HG02642 (cell line): ENCODE measurements around the gene LCORL.
"Not testable (repeated sequence)": the region's sequence is repeated elsewhere in the genome, so short reads cannot be mapped to it uniquely, and the experiment has no call there.

Experiments
- ATAC-seq: cut with Tn5 transposase; IDR thresholded peaks from one replicate; pipeline ENCODE4 v1.9.1; 2021; ENCODE audit warnings: mild to moderate bottlenecking; ENCODE audit not compliant: unreplicated experiment, poor library complexity

The LCORL gene

DNA sequence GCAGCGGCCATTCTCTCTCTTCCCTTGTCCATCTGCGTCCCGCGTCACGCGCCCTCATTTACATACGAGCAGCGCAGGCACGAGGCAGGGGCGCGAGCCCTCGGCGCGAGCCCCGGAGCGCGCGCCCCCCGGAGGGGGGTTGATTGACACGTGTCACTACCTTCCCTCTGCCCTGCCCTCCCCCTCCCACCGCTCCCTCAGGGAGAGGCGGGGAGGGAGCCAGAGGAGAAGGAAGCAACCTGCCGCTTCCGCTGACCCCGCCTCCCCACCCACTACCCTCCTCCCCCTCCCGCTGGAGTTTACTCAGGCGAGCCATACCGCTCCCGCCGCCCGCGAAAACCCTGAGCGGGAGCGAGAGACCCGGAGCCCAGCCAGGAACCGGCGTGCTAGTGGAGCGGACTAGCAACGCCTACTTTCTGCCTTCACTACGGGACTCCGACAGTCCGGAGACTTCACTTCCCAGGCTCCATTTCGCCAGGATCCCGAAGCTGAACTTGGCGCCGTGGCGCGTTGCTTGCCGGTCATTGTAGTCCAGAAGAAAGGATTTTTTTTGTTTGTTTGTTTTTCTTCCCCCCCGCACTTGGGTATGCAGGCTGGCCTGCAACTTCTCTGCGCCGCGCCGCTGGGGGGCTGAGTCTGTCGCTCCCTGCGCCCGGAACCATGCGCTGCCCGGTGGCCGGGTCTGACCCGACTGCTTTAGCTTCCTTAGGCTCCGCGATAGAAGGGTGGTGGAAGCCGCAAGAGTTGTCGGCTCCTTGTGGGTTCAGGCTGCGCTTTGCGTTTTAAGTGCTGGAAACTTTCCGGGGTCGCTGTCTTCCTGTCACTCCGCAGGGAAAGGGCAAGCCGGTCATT lies at the start of gene LCORL:
Gene LCORL (minus strand): TSS at position 36 of the 852 bp plus-strand sequence. CDS start 4 bp downstream, at position 32.
- peak; percentile 77 for ATAC-seq

DNA sequence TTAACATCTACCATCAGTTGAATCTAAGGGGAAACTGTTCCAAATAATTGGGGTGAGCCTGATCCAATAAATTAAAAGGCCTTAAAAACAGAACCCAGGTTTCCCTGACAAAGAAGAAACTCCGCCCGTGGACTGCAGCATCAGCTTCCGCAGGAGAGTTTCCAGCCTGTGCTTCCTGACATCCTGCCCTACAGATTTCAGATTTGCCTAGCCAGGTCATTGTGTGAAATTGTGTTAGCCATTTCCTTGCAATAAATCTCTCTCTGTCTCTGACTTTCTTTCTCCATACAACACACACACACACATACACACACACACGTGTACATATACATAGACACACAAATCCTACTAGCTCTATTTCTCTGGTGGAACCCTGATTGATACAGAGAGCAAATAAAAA lies 48.3 kb upstream of the LCORL start:
- no peak for ATAC-seq

DNA sequence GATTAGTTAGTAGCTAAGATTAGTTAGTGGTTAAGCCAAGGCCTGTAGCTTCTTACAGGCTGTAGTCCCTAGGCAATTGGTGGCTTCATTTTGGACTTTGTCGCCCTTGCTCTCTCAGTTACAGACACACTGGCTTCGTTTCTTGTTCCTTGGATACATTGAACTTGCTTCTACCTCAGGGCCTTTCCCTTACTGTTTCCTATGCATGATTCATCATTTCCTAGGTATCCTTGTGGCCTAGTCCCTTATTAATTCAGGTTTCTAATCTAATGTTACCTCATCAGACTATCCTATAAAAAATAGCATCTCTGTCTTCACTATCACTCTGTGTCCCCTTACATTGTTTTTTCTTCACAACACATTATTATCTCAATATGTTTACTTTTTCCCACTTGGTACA lies 45.5 kb upstream of the LCORL start:
- no peak for ATAC-seq

DNA sequence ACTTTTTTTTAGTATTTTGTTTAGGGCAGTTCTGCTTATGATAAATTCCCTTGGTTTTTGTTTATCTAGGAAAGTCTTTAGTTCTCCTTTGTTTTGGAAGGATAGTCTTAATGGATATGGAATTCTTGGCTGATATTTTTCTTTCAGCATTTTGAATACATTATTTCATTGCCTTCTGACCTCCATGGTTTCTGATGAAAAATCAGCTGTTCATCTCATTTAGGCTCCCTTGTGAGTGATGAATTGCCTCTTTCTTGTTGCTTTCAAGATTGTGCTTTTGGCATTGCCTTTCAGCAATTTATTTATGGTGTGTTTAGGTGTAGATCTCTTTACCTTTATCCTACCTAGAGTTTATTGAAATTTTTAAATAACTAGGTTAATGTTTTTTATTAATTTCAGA lies 41.5 kb upstream of the LCORL start:
- no peak for ATAC-seq

DNA sequence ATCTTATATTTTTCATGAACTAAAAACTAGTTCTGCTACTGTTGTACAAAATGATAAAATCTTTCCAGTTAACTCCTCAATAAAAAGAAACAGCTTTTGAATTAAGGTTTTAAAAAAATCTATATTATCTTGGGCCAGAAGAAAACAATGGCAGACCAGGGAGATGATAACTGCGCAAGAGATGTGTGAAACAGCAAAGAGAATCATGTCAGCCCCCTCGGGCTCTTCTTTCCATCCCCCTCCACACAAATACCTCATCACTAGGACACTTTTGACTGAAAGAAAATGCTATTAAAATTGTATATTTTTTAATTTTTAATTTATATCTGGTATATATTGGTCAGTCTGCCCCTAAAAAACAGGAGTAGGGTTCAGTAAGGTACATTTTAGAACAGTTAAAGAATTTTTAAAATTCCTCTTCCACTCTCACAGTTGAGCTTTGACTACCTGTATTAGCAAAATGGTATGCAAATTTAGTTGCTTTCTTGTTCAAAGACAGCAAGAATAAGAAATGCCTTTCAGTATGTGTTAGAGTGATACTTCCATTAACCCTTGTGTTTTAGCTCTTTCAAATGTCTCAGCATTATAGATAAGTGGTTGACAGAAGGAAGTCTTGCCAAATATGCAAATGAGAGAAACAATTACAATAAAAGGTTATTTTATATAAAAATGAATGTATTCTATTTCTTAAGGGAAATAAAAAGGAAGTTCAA lies 36.4 kb upstream of the LCORL start:
- ATAC-seq = peak; percentile 64

DNA sequence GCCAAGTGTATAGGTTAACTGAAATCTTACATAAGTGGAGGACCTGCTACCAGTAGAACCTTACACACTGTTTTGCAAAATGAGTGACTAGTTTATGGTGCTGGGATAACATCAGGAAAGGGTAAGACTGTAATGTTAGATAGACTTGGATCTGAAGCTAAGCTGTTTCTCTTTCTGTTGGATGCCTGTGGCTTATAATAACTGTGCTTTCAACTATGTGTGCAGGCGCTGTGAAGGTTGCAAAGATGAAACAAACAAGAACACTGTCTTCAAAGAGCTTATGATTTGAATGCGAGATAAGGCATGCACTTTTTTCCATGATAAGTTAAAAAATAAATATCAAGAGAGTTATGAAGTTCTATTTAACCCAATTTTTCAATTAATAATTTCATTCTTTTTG lies 34.5 kb upstream of the LCORL start:
- ATAC-seq = no peak

DNA sequence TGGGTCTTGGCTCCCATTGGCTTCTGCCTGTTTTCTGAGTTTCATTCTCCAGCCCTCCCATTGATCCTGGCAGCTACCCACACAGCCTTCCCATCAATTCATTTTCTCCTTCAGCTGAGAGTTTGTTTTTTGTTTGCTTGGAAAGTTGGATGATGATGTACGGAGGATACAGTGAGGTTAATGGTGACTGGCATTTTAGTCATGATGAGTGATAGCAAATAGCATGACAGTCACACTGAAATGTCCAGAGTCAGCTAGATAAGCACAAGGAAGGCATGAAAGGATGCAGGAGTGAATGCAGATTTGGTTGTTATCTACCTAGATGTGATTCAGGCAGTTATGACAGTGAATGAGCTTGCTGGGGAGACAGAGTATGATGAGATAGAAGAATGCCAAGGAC lies 30.6 kb upstream of the LCORL start:
- ATAC-seq = no peak

DNA sequence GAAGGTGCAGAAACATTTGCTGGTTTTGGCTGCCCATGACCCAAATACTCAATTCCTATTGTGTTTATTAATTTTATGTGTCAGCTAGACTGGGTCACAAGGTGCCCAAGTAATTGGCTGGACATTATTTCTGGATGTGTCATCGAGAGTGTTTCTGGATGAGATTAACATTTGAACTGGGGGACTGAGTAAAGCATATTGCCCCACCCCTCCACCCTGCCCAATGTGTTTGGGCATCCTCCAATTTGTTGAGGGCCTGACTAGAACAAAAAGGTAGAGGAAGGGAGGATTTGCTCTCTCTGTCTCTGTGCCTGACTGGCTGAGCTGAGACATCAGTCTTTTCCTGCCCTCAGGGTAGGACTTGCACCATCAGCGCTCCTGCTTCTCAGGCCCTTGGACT lies 29.7 kb upstream of the LCORL start:
- ATAC-seq = no peak

DNA sequence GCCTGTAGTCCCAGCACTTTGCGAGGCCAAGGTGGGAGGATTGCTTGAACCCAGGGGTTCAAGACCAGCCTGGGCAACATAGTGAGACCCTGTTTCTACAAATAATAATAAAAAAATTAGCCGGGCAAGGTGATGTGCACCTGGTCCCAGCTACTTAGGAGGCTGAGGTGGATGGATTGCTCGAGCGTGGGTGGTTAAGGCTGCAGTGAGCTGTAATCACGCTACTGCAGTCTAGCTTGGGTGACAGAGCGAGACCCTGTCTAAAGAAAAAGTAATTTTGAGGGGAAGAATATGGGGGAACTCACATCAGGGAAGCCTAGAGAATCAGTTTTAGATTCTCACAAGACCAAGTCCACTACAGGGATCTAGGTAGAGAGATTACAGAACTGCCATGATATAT lies 28.9 kb upstream of the LCORL start:
- no peak for ATAC-seq

DNA sequence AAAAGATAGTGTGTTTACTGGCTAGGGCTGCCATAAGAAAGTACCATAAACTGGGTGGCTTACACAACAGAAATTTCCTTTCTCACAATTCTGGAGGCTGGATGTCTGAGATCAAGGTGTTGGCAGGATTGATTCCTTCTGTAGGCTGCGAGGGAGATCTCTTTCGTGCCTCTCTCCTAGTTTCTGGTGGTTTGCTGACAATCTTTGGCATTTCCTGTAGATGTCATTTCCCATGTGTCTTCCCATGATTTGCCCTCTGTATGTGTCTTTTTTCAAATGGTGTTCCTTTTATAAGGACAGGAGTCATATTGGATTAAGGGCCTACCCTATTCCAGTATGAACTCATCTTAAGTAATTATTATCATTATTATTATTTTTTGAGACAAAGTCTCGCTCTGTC lies 27.9 kb upstream of the LCORL start:
- no peak for ATAC-seq

DNA sequence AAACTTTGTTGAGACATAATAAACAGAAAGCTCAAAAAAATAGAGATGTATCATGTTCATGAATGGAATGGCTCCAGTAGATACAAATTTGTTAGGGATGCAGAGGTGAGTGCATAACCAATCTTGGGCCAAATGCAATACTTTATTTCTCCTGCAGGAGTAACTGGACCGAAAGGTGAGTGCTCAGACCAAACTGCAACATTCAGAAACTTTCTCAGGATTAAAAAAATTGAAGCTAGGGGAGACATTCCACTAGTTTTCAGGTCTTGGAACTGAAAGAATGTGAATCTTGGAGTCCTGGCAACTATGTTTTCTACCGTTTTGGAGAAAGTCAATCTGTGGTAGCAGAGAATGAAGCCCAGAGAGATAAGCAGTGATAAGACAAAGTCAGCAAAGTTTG lies 21.2 kb upstream of the LCORL start:
- no peak for ATAC-seq

DNA sequence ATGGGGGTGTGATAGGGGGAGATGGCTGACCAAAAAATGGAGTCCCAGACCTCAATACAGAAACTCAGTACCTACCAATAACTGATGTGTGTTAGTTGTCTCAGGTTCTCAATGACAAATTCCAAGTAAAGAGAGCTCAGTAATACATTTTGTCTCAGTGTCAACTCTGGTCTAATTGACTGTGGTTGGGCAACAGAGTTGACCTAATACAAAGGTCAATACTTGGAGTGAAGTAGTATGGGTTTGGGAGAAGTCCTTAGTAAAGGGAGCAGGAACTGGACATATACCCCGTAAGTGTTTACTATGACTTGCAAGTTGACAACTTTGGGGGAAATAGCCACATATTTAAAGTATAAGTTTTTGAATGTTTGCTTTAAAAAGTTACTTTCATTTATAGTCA lies 20.5 kb upstream of the LCORL start:
- no peak for ATAC-seq

DNA sequence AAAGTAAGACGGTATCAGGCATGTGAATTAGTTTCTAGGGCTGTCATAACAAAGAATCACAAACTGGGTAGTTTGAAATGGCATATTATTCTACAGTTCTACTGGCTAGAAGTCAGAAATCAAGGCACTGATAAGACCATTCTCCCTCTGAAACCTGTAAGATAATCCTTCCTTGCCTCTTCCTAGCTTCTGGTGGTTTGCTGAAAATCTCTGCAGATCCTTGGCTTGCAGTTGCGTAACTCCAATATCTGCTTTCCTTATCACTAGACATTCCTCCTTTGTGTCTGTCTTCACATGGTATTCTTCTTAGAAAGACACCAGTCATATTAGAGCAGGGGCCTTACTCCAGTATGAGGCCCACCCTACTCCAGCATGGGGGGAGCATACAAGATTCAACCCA lies 19.6 kb upstream of the LCORL start:
- no peak for ATAC-seq

DNA sequence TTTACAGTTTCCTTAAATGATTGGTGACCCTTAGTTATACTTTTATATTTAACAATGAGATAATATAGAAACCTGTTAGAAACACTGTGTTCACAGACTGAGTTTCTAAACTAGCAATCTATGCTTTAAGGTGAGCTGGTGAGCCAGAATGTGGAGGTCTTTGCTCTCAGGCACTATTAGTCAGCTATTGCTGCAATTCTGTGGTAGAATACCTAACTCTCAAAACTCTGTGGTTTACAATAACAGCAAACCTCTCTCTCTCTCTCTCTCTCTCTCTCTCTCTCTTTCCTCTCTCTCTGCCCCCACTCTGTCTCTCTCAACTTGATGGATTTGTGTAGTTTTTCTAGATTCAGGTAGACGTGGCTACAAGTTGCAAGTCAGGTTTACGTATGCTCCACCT lies 17.6 kb upstream of the LCORL start:
- ATAC-seq = no peak

DNA sequence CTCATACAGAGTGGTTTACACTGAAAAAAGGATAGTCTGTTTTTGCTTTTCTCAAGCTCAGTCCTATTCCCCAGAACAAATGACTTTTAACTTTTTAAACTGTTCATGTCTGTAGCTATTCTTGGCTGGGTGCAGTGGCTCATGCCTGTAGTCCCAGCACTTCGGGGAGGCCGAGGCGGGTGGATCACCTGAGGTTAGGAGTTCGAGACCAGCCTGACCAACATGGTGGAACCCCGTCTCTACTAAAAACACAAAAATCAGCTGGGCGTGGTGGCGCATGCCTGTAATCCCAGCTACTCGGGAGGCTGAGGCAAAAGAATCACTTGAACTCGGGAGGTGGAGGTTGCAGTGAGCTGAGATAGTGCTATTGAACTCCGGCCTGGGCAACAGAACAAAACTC lies 14.8 kb upstream of the LCORL start:
- not testable (repeated sequence) for ATAC-seq

DNA sequence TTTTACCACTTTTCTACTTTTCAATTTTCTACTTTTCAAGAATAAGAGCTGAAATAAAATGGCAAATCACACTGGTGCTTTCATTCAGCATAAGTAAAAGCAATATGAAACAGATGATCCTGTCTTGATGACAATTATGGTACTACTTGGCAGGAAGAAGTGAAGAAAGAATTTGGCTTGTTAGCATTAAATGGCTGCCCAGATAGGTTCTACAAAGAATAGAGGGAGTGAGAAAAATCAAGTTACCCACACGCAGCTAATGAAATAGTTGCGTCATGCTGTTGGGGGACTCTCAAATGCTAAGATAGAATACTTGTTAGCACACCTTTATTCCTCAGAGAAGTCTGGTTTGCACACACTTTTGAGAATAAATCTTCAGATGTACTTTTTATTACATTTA lies 12.5 kb upstream of the LCORL start:
- no peak for ATAC-seq

DNA sequence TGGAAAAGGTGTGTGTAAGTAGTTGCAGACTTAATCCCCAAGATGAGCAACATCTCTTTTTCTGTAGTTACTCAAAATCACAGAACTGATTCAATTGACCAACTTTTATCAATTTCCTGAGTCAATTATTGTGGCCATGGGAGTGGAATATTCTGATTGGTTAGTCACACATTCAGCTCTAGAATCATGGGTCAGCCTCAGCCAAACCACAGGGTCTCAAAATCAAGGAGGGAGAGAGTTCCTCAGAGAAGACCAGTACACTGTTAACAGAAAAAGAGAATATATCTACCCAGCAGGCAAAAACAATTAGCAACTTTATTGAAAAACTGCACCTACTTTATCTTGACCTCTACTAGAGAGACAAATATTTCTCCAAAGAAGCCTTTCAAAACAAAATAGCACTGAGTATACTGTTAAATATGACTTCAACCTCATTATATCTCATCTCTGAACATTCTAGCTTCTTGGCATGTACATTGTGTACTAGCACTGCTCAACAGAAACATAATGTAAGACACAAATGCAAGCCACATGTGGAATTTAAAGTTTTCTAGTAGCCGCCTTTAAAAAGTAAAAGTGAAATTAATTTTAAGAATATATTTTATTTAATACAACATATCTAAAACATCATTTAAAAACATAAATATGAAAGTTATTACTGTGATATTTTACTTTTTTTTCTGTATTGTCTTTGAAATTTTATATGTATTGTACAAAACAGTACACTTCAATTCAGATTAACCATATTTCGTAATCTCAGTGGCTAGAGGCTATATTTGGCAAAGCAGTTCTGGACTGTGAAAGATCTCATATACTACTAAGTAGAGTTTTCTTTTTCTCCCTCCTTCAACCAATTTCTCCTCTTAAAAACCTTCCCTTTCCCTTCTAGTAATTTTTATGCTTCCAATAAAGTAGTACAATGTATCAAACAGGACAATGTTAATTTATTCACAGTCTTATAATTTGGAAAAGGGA lies 11.8 kb upstream of the LCORL start:
- ATAC-seq = no peak

DNA sequence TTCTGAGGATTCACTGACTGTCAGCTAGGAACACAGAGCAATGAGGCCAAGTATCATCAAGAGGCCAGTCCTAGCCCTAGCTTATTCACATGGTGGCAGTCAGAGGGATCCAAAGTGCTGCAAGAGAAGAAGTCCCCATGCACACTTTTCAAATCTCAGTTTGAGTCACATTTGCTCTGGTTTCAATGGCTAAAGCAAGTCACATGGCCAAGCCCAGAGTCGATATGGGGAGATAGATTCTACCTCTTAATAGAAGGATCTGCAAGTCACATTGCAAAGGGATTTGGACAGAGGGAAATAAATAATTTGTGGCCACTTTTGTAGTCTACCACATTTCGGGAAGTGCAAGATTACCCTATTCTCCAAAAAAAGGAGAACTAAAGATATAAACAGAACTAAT lies 3.7 kb upstream of the LCORL start:
- no peak for ATAC-seq

DNA sequence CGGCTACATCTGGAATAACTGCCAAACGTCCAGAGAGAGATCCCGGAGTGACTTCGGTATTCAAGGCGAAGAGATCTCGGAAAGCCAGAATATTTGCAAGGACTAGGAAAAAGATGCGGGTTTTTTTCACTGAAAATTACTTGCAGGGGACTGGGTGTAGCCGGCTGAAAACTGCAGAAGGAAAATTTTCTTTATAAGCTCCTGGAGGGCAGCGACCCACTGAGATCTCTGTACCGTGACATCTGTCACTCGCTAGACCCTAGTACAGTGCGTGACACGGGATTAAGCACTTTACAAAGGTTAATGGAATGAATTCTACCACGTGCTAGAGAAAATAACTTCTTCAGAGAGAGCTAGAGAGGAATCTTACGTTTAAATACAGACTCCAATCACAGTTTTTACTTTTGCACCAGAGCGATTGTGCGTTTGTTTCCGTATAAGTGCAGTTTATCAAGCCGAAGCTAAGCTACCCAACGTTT lies 1.1 kb upstream of the LCORL start:
- no peak for ATAC-seq

DNA sequence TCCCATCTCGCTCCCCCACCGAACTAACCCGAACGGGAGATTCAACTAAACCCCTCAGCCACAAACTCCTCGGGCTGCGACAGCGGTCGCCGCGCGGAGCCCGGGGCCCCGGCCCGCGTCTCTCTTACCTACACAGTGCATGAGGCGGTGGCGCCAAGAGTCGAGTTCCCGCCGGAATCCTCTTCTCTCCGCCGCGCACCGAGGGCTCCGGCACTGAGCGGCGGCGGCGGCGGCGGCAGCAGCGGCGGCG lies 160 bp downstream of the LCORL start:
- peak; percentile 20 for ATAC-seq
